Peyer's patch (tissue), 4 donors: Measurements from ENCODE around the gene GTF2F2. TPM values are rescaled to one million over a fixed set of nuclear protein-coding genes. Genes with fewer than 3 reads are reported as not detected.
A peak's percentile ranks its signal among the peaks of the same experiment; 100 is the strongest.
"Not testable (repeated sequence)": the region's sequence is repeated elsewhere in the genome, so short reads cannot be mapped to it uniquely, and the experiment has no call there.

Experiments
- DNase-seq, 3 donors: peaks; one replicate each; pipeline ENCODE4 v3.0.0-alpha.2; 2017 to 2019
- H3K27ac ChIP-seq, 4 donors: fragments of 200-600 bp; sonication (generic); one replicate each; pipeline ENCODE4 v1.5.1; 2016 to 2019
- H3K27me3 ChIP-seq, 2 donors: fragments of 200-600 bp; sonication (generic); one replicate each; pipeline ENCODE4 v1.5.1; 2019
- H3K36me3 ChIP-seq, 3 donors: fragments of 200-600 bp; sonication (generic); one replicate each; pipeline ENCODE4 v1.5.1; 2016 to 2019
- H3K4me1 ChIP-seq, 4 donors: fragments of 200-600 bp; sonication (generic); one replicate each; pipeline ENCODE4 v1.5.1; 2016 to 2019
- H3K4me3 ChIP-seq, 4 donors: fragments of 200-600 bp; sonication (generic); 1 replicate in 3 of 4; 2 replicates in 1 of 4; pipeline ENCODE4 v1.5.1; 2016 to 2019; ENCODE audit warnings: mild to moderate bottlenecking in 1 of 4
- H3K9me3 ChIP-seq, 4 donors: fragments of 200-600 bp; sonication (generic); one replicate each; pipeline ENCODE4 v1.5.1; 2016 to 2019; ENCODE audit warnings: mild to moderate bottlenecking in 1 of 4
- POLR2A ChIP-seq, 2 donors: fragments of 450-650 bp; IDR thresholded peaks; one replicate each; pipeline ENCODE4 v1.5.1; 2017; ENCODE audit warnings: antibody characterized with exemption in 2 of 2, mild to moderate bottlenecking in 2 of 2, moderate library complexity in 2 of 2
- total RNA-seq, 4 donors: library from RNA; depleted of rRNA; stranded (reverse); fragments of >200 nt; gene quantifications; one replicate each; pipeline ENCODE4 v1.1.0, GENCODE V29; 2016
- TF ChIP-seq, protein P1 (sequence below), 6 experiments: fragments of 450-650 bp in 4 of 6; fragments of 200-600 bp in 2 of 6; sonication (generic) in 1 of 6; IDR thresholded peaks; one replicate each; pipeline ENCODE4 v1.5.1; 2017 to 2019; ENCODE audit warnings: antibody characterized with exemption in 6 of 6, mild to moderate bottlenecking in 3 of 6, moderate library complexity in 1 of 6

The GTF2F2 gene
- total RNA-seq, 4 donors from 2014 or later = 8.2 to 14.0 (median 12.4) TPM

DNA sequence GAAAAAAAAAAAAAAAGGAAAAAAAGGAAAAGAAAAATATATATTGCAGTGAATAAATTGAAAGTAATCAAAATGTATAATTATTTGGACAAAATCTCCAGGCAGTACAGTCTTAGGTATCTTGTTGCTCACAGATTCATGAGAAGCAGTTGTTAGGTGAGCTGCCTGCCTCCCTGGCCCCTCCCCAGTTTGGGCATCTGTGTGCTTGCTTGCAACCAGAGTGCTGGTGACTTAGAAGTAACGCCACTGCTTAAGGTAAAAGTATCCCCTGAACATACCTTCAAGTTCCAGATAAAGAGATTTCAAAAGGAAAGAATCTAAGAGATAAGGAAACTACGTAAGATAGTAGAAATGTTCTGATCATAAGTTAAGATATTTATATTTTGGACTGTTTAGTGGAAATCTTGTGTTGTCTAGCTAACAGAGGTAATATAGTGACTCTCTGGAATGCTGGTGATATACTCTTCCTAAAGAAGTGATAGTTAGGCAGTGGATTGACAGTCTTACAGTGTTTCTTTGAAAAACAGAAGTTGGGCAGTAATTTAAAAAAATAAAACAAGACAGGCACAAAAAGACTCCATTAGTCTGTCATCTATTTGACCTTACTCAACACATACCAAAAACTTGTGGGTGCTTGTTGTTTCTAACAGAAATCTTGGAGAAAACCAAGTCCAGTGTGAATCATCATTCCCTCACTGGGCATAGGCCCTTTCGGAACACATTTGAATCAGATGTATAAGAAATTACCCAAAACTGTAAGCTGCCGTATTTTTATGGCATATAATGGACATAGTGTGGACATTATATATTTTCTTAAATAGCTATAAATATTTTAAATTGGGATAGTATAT lies 118.9 kb downstream of the GTF2F2 start:
- no peak for DNase-seq
- H3K27ac ChIP-seq = no peak overlapping the region
- H3K4me1 ChIP-seq = peaks cover 0 to 12% (median 0%) of the 10 kb centered on the region in 4 donors
- H3K9me3 ChIP-seq = no peaks in the 10 kb centered on the region
- TF ChIP-seq, protein P1, sequence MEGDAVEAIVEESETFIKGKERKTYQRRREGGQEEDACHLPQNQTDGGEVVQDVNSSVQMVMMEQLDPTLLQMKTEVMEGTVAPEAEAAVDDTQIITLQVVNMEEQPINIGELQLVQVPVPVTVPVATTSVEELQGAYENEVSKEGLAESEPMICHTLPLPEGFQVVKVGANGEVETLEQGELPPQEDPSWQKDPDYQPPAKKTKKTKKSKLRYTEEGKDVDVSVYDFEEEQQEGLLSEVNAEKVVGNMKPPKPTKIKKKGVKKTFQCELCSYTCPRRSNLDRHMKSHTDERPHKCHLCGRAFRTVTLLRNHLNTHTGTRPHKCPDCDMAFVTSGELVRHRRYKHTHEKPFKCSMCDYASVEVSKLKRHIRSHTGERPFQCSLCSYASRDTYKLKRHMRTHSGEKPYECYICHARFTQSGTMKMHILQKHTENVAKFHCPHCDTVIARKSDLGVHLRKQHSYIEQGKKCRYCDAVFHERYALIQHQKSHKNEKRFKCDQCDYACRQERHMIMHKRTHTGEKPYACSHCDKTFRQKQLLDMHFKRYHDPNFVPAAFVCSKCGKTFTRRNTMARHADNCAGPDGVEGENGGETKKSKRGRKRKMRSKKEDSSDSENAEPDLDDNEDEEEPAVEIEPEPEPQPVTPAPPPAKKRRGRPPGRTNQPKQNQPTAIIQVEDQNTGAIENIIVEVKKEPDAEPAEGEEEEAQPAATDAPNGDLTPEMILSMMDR (IDR thresholded peaks at IDR 0.05) = no peak
- TF ChIP-seq POLR2A (IDR thresholded peaks at IDR 0.05) = no peak
- H3K36me3 ChIP-seq = no peaks in the 10 kb centered on the region
- no peaks in the 10 kb centered on the region for H3K27me3 ChIP-seq
- no peak overlapping the region for H3K4me3 ChIP-seq

DNA sequence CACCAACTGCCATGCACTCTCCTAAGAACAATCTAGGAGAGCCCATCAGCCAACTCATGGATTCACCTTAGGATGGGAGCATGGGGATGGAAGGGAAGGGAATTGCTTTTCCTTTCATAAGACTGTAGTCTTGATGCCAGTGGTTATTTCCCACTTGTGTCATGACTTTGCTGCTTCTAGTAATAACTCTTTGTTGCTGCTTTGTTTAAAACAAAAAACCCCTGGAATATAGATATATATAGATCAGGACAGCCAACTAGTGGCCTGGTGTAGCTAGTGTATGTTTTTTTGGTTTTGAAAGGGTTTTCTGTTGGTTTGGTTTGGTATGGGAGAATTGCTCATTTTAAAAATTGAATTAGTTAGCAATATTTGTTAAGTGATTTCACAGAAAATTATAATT lies 119.8 kb downstream of the GTF2F2 start:
- DNase-seq = no peak
- H3K9me3 ChIP-seq = no peaks in the 10 kb centered on the region
- H3K27me3 ChIP-seq = no peaks in the 10 kb centered on the region
- no peak overlapping the region for H3K4me3 ChIP-seq
- no peaks in the 10 kb centered on the region for H3K36me3 ChIP-seq
- TF ChIP-seq POLR2A (IDR thresholded peaks at IDR 0.05) = no peak
- TF ChIP-seq, protein P1 (IDR thresholded peaks at IDR 0.05) = no peak
- H3K27ac ChIP-seq = no peak overlapping the region
- H3K4me1 ChIP-seq = peaks cover 0 to 12% (median 0%) of the 10 kb centered on the region in 4 donors

DNA sequence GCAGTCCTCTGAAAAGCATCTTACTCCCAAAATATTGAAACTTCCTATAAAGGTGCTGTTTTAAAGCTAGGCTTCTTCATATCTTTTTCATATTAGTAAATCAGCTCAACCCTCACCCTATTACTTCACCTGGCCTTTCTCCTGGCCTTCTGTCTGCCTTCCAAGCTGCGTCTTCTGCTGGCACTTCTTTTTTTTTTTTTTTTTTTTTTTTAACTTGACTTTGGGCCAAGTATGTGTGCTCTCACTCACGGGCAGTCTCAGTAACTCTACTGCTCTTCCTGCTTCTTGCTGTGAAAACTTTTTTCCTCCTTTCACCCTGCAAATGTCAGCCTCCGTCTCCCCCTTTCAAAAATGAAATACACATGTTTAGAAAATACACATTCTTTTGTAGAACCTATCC lies 121.8 kb downstream of the GTF2F2 start:
- no peaks in the 10 kb centered on the region for H3K36me3 ChIP-seq
- H3K27ac ChIP-seq = peak overlapping the region in 2 of 4 donors; percentile 29 to 65
- no peak for DNase-seq
- TF ChIP-seq POLR2A (IDR thresholded peaks at IDR 0.05) = no peak
- TF ChIP-seq, protein P1 (IDR thresholded peaks at IDR 0.05) = no peak
- H3K4me3 ChIP-seq = peak overlapping the region in 1 of 4 donors; percentile 18
- no peaks in the 10 kb centered on the region for H3K9me3 ChIP-seq
- H3K27me3 ChIP-seq = no peaks in the 10 kb centered on the region
- peaks cover 0 to 12% (median 0%) of the 10 kb centered on the region in 4 donors for H3K4me1 ChIP-seq

DNA sequence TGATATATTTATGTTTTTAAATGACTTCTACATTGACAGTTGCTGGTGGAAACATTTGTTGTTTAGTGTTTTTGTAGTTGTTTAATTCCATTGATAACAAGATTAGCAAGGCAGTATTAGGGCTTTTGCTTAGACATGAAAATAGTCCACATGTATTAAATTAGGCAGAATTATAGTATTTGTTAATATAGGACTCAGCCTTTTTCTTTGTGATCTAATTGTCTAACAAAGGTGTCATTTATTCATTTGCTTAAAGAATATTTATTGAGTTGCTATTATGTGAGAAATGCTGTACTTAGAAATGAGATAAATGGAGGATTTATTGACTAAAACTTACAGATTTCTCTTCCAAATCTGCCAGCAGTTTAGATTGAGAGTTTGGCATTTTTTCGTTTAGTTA lies 122.2 kb downstream of the GTF2F2 start:
- peak overlapping the region in 2 of 4 donors; percentile 29 to 65 for H3K27ac ChIP-seq
- peak overlapping the region in 1 of 4 donors; percentile 18 for H3K4me3 ChIP-seq
- H3K27me3 ChIP-seq = no peaks in the 10 kb centered on the region
- H3K9me3 ChIP-seq = no peaks in the 10 kb centered on the region
- no peak for TF ChIP-seq POLR2A (IDR thresholded peaks at IDR 0.05)
- TF ChIP-seq, protein P1 (IDR thresholded peaks at IDR 0.05) = no peak
- DNase-seq = no peak
- no peaks in the 10 kb centered on the region for H3K36me3 ChIP-seq
- H3K4me1 ChIP-seq = peaks cover 0 to 12% (median 0%) of the 10 kb centered on the region in 4 donors

DNA sequence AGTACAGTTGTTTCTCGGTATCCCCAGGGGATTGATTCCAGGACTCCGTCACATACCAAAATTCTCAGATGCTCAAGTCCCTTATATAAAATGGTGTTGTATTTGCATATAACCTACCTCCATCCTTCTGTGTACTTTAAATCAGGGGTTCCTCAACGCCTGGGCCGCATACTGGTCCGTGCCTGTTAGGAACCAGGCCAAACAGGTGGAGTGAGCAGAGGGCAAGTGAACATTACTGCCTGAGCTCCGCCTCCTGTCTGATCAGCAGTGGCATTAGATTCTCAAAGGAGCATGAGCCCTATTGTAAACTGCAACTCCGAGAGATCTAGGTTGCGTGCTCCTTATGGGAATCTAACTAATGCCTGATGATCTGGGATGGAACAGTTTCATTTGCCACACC lies 122.8 kb downstream of the GTF2F2 start:
- TF ChIP-seq, protein P1 (IDR thresholded peaks at IDR 0.05) = peak in 1 of 6 experiments; percentile 19
- no peak for TF ChIP-seq POLR2A (IDR thresholded peaks at IDR 0.05)
- no peaks in the 10 kb centered on the region for H3K27me3 ChIP-seq
- peak overlapping the region in 2 of 4 donors; percentile 29 to 65 for H3K27ac ChIP-seq

DNA sequence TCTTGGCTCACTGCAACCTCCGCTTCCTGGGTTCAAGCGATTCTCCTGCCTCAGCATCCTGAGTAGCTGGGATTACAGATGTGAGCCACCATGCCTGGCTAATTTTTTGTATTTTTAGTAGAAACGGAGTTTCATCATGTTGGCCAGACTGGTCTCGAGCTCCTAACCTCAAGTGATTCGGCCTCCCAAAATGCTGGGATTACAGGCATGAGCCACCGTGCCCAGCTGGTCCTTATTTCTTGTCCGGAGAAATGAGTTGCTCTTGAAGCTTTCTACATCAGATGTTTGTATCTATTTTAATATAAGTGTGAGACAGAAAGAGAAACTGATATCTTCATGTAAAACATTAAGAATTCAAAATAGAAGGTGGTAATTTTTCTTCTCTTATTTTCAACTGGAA lies 124.4 kb downstream of the GTF2F2 start:
- H3K36me3 ChIP-seq, H3K9me3 ChIP-seq, H3K4me3 ChIP-seq, H3K27me3 ChIP-seq, H3K27ac ChIP-seq, DNase-seq: not testable (repeated sequence)
- peaks cover 0 to 12% (median 0%) of the 10 kb centered on the region in 4 donors for H3K4me1 ChIP-seq

More for the DNA sequence above, 122.8 kb downstream of the GTF2F2 start:
- Histone ChIP-seq H3K36me3 (no peaks in the 10 kb centered on the region), H3K4me1 (peaks cover 0 to 12% (median 0%) of the 10 kb centered on the region in 4 donors), H3K4me3 (peak overlapping the region in 2 of 4 donors; percentile 18 to 25), H3K9me3 (no peaks in the 10 kb centered on the region)
- peak in 2 of 3 donors; percentile 65 to 78 for DNase-seq
